HepG2 (cell line): ENCODE measurements around the gene STARD10. TPM values are rescaled to one million over a fixed set of nuclear protein-coding genes. Genes with fewer than 3 reads are reported as not detected.

Source experiments
- FOXK1 ChIP-seq: sonication (generic); formaldehyde crosslinking; IDR thresholded peaks from 2 replicates; pipeline ENCODE4 v1.4.0; 2020; ENCODE audit warnings: low read depth, missing genetic modification reagents, borderline replicate concordance
- HOXA9 ChIP-seq: sonication (generic); formaldehyde crosslinking; IDR thresholded peaks from 2 replicates; pipeline ENCODE4 v1.8.1; 2022; ENCODE audit warnings: missing genetic modification reagents, mild to moderate bottlenecking, moderate library complexity, borderline replicate concordance
- NFATC3 ChIP-seq: sonication (generic); formaldehyde crosslinking; IDR thresholded peaks from 2 replicates; pipeline ENCODE4 v1.5.1; 2020; ENCODE audit warnings: mild to moderate bottlenecking, missing genetic modification reagents
- POGZ ChIP-seq: sonication (generic); formaldehyde crosslinking; IDR thresholded peaks from 2 replicates; pipeline ENCODE4 v1.4.0; 2020; ENCODE audit warnings: mild to moderate bottlenecking, missing genetic modification reagents
- PPARG ChIP-seq: conservative IDR thresholded peaks from 2 replicates; pipeline ENCODE4 v1.6.1; 2016; ENCODE audit warnings: missing biosample characterization, missing genetic modification reagents
- RXRB ChIP-seq: IDR thresholded peaks from 2 replicates; pipeline ENCODE4 v1.6.1; 2016; ENCODE audit warnings: borderline replicate concordance, missing genetic modification reagents, missing compliant biosample characterization
- SYNCRIP ChIP-seq: fragments of 200-400 bp; formaldehyde crosslinking; IDR thresholded peaks from 2 replicates; pipeline ENCODE4 v1.6.1; 2018; ENCODE audit warnings: mild to moderate bottlenecking, low read depth, low read length; ENCODE audit not compliant: insufficient read depth
- TARDBP ChIP-seq: sonication (generic); formaldehyde crosslinking; IDR thresholded peaks from 2 replicates; pipeline ENCODE4 v1.8.0; 2022; ENCODE audit warnings: mild to moderate bottlenecking, missing genetic modification reagents
- ZFYVE20 ChIP-seq: sonication (generic); formaldehyde crosslinking; IDR thresholded peaks from 2 replicates; pipeline ENCODE4 v1.8.0; 2023; ENCODE audit warnings: low read depth, mild to moderate bottlenecking, moderate library complexity, missing genetic modification reagents, borderline replicate concordance
- ZNF282 ChIP-seq: fragments of 450-650 bp; IDR thresholded peaks from 2 replicates; pipeline ENCODE4 v1.6.1; 2018; ENCODE audit not compliant: partially characterized antibody
- ZNF530 ChIP-seq: sonication (generic); formaldehyde crosslinking; IDR thresholded peaks from 2 replicates; pipeline ENCODE4 v1.5.0; 2020; ENCODE audit warnings: low read depth, mild to moderate bottlenecking, missing genetic modification reagents
- ZNF674 ChIP-seq: sonication (generic); formaldehyde crosslinking; IDR thresholded peaks from 2 replicates; pipeline ENCODE4 v1.5.0; 2020; ENCODE audit warnings: low read depth, mild to moderate bottlenecking, missing genetic modification reagents
- ZSCAN30 ChIP-seq: sonication (generic); formaldehyde crosslinking; IDR thresholded peaks from 2 replicates; pipeline ENCODE4 v1.5.0; 2020; ENCODE audit warnings: mild to moderate bottlenecking, missing genetic modification reagents
- polyA plus RNA-seq, 8 experiments: library from polyadenylated mRNA; depleted of rRNA in 3 of 8; stranded (reverse) in 7 of 8; unstranded in 1 of 8; fragments of >200 nt; fragmentation: Illumina TruSeq in 4 of 8; extraction: Trizol in 4 of 8; gene quantifications; 2 replicates each; pipeline versions ENCODE4 v1.2.1 to v1.2.3, GENCODE V29; 2011 to 2016; ENCODE audit warnings: low read depth in 4 of 8, missing spikeins in 1 of 8, mixed read lengths in 1 of 8; ENCODE audit not compliant: insufficient read depth in 1 of 8
- total RNA-seq, 5 experiments: library from RNA; depleted of rRNA; stranded (reverse); fragments of >200 nt; fragmentation: Illumina TruSeq; extraction: Trizol; gene quantifications; 2 replicates each; pipeline ENCODE4 v1.2.3, GENCODE V29; 2016; ENCODE audit warnings: low read depth in 1 of 5
- TF ChIP-seq, protein P1 (sequence below): sonication (generic); formaldehyde crosslinking; IDR thresholded peaks from 2 replicates; pipeline ENCODE4 v1.5.1; 2020; ENCODE audit warnings: mild to moderate bottlenecking, missing genetic modification reagents, borderline replicate concordance
- TF ChIP-seq, protein P2 (sequence below), 2 experiments: IDR thresholded peaks; 2 replicates each; pipeline ENCODE4 v1.6.1; 2011 to 2012; ENCODE audit warnings: low read length in 2 of 2, borderline replicate concordance in 1 of 2, low read depth in 1 of 2, mild to moderate bottlenecking in 1 of 2, moderate library complexity in 1 of 2
- TF ChIP-seq, protein P3 (sequence below): sonication (generic); formaldehyde crosslinking; IDR thresholded peaks from 2 replicates; pipeline ENCODE4 v1.8.0; 2022; ENCODE audit warnings: mild to moderate bottlenecking, missing genetic modification reagents, moderate library complexity

Gene STARD10
- total and polyA plus RNA-seq, 2 of the 13 experiments (the other 11 are each of a cell fraction or from before 2014, with no cell fraction given), result 260 to 341 TPM

GRCh38 chr11:72793425-72794367 is at the start of gene STARD10 (continued):
- TF ChIP-seq ZNF674 (no peak), ZFYVE20 (no peak), ZSCAN30 (CRISPR knock-in tag) (no peak), ZNF282 (no peak), FOXK1 (peak; percentile 89; the same call in 1 of the 2 replicates), SYNCRIP (no peak), NFATC3 (CRISPR knock-in tag) (0 out of 2 replicates have a peak, but pooled peaks have one; percentile 45), ZNF530 (CRISPR knock-in tag) (no peak), HOXA9 (no peak), RXRB (CRISPR knock-in tag) (peak; percentile 45; the same call in 1 of the 2 replicates), POGZ (CRISPR knock-in tag) (0 out of 2 replicates have a peak, but pooled peaks have one; percentile 36), TARDBP (no peak; the same call in none of the 2 replicates), PPARG (CRISPR knock-in tag) (peak; percentile 20; the same call in 1 of the 2 replicates)
- TF ChIP-seq, protein P1, sequence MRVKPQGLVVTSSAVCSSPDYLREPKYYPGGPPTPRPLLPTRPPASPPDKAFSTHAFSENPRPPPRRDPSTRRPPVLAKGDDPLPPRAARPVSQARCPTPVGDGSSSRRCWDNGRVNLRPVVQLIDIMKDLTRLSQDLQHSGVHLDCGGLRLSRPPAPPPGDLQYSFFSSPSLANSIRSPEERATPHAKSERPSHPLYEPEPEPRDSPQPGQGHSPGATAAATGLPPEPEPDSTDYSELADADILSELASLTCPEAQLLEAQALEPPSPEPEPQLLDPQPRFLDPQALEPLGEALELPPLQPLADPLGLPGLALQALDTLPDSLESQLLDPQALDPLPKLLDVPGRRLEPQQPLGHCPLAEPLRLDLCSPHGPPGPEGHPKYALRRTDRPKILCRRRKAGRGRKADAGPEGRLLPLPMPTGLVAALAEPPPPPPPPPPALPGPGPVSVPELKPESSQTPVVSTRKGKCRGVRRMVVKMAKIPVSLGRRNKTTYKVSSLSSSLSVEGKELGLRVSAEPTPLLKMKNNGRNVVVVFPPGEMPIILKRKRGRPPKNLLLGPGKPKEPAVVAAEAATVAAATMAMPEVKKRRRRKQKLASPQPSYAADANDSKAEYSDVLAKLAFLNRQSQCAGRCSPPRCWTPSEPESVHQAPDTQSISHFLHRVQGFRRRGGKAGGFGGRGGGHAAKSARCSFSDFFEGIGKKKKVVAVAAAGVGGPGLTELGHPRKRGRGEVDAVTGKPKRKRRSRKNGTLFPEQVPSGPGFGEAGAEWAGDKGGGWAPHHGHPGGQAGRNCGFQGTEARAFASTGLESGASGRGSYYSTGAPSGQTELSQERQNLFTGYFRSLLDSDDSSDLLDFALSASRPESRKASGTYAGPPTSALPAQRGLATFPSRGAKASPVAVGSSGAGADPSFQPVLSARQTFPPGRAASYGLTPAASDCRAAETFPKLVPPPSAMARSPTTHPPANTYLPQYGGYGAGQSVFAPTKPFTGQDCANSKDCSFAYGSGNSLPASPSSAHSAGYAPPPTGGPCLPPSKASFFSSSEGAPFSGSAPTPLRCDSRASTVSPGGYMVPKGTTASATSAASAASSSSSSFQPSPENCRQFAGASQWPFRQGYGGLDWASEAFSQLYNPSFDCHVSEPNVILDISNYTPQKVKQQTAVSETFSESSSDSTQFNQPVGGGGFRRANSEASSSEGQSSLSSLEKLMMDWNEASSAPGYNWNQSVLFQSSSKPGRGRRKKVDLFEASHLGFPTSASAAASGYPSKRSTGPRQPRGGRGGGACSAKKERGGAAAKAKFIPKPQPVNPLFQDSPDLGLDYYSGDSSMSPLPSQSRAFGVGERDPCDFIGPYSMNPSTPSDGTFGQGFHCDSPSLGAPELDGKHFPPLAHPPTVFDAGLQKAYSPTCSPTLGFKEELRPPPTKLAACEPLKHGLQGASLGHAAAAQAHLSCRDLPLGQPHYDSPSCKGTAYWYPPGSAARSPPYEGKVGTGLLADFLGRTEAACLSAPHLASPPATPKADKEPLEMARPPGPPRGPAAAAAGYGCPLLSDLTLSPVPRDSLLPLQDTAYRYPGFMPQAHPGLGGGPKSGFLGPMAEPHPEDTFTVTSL (CRISPR knock-in tag), result no peak; the same call in 1 of the 2 replicates
- TF ChIP-seq, protein P2, sequence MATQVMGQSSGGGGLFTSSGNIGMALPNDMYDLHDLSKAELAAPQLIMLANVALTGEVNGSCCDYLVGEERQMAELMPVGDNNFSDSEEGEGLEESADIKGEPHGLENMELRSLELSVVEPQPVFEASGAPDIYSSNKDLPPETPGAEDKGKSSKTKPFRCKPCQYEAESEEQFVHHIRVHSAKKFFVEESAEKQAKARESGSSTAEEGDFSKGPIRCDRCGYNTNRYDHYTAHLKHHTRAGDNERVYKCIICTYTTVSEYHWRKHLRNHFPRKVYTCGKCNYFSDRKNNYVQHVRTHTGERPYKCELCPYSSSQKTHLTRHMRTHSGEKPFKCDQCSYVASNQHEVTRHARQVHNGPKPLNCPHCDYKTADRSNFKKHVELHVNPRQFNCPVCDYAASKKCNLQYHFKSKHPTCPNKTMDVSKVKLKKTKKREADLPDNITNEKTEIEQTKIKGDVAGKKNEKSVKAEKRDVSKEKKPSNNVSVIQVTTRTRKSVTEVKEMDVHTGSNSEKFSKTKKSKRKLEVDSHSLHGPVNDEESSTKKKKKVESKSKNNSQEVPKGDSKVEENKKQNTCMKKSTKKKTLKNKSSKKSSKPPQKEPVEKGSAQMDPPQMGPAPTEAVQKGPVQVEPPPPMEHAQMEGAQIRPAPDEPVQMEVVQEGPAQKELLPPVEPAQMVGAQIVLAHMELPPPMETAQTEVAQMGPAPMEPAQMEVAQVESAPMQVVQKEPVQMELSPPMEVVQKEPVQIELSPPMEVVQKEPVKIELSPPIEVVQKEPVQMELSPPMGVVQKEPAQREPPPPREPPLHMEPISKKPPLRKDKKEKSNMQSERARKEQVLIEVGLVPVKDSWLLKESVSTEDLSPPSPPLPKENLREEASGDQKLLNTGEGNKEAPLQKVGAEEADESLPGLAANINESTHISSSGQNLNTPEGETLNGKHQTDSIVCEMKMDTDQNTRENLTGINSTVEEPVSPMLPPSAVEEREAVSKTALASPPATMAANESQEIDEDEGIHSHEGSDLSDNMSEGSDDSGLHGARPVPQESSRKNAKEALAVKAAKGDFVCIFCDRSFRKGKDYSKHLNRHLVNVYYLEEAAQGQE (IDR thresholded peaks at IDR 0.05; ENCODE audit: borderline replicate concordance in 1 of 2, low read depth in 1 of 2, low read length in 2 of 2), result no peak
- TF ChIP-seq, protein P3, sequence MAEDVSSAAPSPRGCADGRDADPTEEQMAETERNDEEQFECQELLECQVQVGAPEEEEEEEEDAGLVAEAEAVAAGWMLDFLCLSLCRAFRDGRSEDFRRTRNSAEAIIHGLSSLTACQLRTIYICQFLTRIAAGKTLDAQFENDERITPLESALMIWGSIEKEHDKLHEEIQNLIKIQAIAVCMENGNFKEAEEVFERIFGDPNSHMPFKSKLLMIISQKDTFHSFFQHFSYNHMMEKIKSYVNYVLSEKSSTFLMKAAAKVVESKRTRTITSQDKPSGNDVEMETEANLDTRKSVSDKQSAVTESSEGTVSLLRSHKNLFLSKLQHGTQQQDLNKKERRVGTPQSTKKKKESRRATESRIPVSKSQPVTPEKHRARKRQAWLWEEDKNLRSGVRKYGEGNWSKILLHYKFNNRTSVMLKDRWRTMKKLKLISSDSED (CRISPR knock-in tag), result no peak
